Stimulated activated CD8-positive, alpha-beta memory T cell treated with anti-CD3 and anti-CD28 coated beads, Interleukin-7, amount 100 ng/mL, for 24 hours (primary cell): ENCODE results near the gene KCTD4.
"Not testable (repeated sequence)": the region's sequence is repeated elsewhere in the genome, so short reads cannot be mapped to it uniquely, and the experiment has no call there.

ENCODE experiments used
- DNase-seq: peaks from one replicate; pipeline ENCODE4 v3.0.0-alpha.2; 2020; ENCODE audit warnings: low read depth

Gene KCTD4

GRCh38 chr13:45200701-45201232, at the start of gene KCTD4:
Gene KCTD4 (minus strand): TSS chr13:45201045. CDS start chr13:45194567, 6,478 bp downstream.
- DNase-seq, result no peak

- DNase-seq, result no peak
Observed at GRCh38 chr13:45249662-45250061, 48.8 kb upstream of the KCTD4 start.

GRCh38 chr13:45244736-45245135, 43.9 kb upstream of the KCTD4 start:
- not testable (repeated sequence) for DNase-seq

GRCh38 chr13:45243077-45243476, 42.2 kb upstream of the KCTD4 start:
- no peak for DNase-seq

- DNase-seq, result no peak
Observed at GRCh38 chr13:45242524-45242923, 41.7 kb upstream of the KCTD4 start.

GRCh38 chr13:45242070-45242469, 41.2 kb upstream of the KCTD4 start:
- DNase-seq, result no peak

- no peak for DNase-seq
Observed at GRCh38 chr13:45240143-45240542, 39.3 kb upstream of the KCTD4 start.

- no peak for DNase-seq
Observed at GRCh38 chr13:45238945-45239795, 38.3 kb upstream of the KCTD4 start.

GRCh38 chr13:45232591-45232990, 31.7 kb upstream of the KCTD4 start:
- no peak for DNase-seq

GRCh38 chr13:45231722-45232121, 30.9 kb upstream of the KCTD4 start:
- no peak for DNase-seq

GRCh38 chr13:45231305-45231704, 30.5 kb upstream of the KCTD4 start:
- no peak for DNase-seq

- no peak for DNase-seq
Observed at GRCh38 chr13:45229172-45229571, 28.3 kb upstream of the KCTD4 start.

- DNase-seq, result no peak
Observed at GRCh38 chr13:45228002-45228401, 27.2 kb upstream of the KCTD4 start.

- DNase-seq, result no peak
Observed at GRCh38 chr13:45226024-45226423, 25.2 kb upstream of the KCTD4 start.

- DNase-seq, result no peak
Observed at GRCh38 chr13:45225370-45225769, 24.5 kb upstream of the KCTD4 start.

- no peak for DNase-seq
Observed at GRCh38 chr13:45224176-45224575, 23.3 kb upstream of the KCTD4 start.

- DNase-seq, result no peak
Observed at GRCh38 chr13:45222919-45223318, 22.1 kb upstream of the KCTD4 start.

GRCh38 chr13:45222516-45222915, 21.7 kb upstream of the KCTD4 start:
- no peak for DNase-seq

- DNase-seq, result no peak
Observed at GRCh38 chr13:45220403-45220802, 19.6 kb upstream of the KCTD4 start.

GRCh38 chr13:45219938-45220375, 19.1 kb upstream of the KCTD4 start:
- no peak for DNase-seq

- no peak for DNase-seq
Observed at GRCh38 chr13:45219123-45219891, 18.5 kb upstream of the KCTD4 start.

GRCh38 chr13:45218689-45219088, 17.8 kb upstream of the KCTD4 start:
- DNase-seq, result no peak

- DNase-seq, result no peak
Observed at GRCh38 chr13:45216193-45216592, 15.3 kb upstream of the KCTD4 start.
